H1 (cell line): Measurements from ENCODE around the gene FCAMR. TPM values are rescaled to one million over a fixed set of nuclear protein-coding genes. Genes with fewer than 3 reads are reported as not detected.

Experiments used
- CEBPB ChIP-seq: IDR thresholded peaks from 2 replicates; pipeline ENCODE4 v1.6.1; 2012; ENCODE audit warnings: low read depth, low read length
- E2F6 ChIP-seq: IDR thresholded peaks from 2 replicates; pipeline ENCODE4 v1.6.1; 2012; ENCODE audit warnings: inconsistent platforms
- HDAC2 ChIP-seq, 2 experiments: fragments of 300-600 bp in 1 of 2; sonication (generic) in 1 of 2; IDR thresholded peaks; 2 replicates each; pipeline ENCODE4 v1.6.1; 2011 to 2012; ENCODE audit warnings: low read depth in 2 of 2, low read length in 2 of 2, mild to moderate bottlenecking in 2 of 2, moderate library complexity in 2 of 2, borderline replicate concordance in 1 of 2, inconsistent platforms in 1 of 2
- JUN ChIP-seq: IDR thresholded peaks from 2 replicates; pipeline ENCODE4 v1.6.1; 2011; ENCODE audit warnings: low read depth, mild to moderate bottlenecking, improper control_type of control experiment, low read length
- SIRT6 ChIP-seq: IDR thresholded peaks from one replicate; pipeline ENCODE4 v1.7.1; 2012; ENCODE audit warnings: low read length, inconsistent platforms
- polyA plus RNA-seq, 7 experiments: library from polyadenylated mRNA; depleted of rRNA in 3 of 7; stranded (reverse) in 5 of 7; unstranded in 2 of 7; fragments of >200 nt in 5 of 7; fragments of 200-250 nt in 2 of 7; gene quantifications; 1 replicate in 5 of 7; 2 replicates in 1 of 7; 4 replicates in 1 of 7; pipeline versions ENCODE4 v1.2.1 to v1.2.3, GENCODE V29; 2011 to 2013; ENCODE audit warnings: missing spikeins in 2 of 7, mixed read lengths in 2 of 7
- total RNA-seq: library from RNA; stranded (reverse); fragmentation: NEBNext Ultra II Directional; extraction: Animal tissue kit (Norgen Biotek cat#: 25700); gene quantifications from 2 replicates; pipeline ENCODE4 v1.2.1, GENCODE V29; 2021

Gene FCAMR
- total and polyA plus RNA-seq, 2 of the 8 experiments (the other 6 are each of a cell fraction or from before 2014, with no cell fraction given) = not detected

GRCh38 chr1:206949208-206949607, 21.1 kb downstream of the FCAMR start (continued):
- TF ChIP-seq JUN = no peak
- TF ChIP-seq CEBPB = no peak
- no peak for TF ChIP-seq SIRT6
- no peak for TF ChIP-seq HDAC2 (IDR thresholded peaks at IDR 0.05; ENCODE audit: borderline replicate concordance in 1 of 2, low read depth in 2 of 2, low read length in 2 of 2)
- TF ChIP-seq E2F6 = no peak
